Middle frontal gyrus (tissue), 1 donor: ENCODE results near the gene KCNRG.
"Not testable (repeated sequence)": the region's sequence is repeated elsewhere in the genome, so short reads cannot be mapped to it uniquely, and the experiment has no call there.

ENCODE experiments used
- DNase-seq: peaks from one replicate; pipeline ENCODE4 v3.0.0-alpha.2; 2015; ENCODE audit warnings: low spot score; ENCODE audit errors: extremely low spot score

KCNRG gene

GRCh38 chr13:50015258-50015657, at the start of gene KCNRG:
TSS of gene KCNRG (plus strand) at chr13:50015444. CDS start at chr13:50015494, 50 bp downstream.
- DNase-seq: no peak

GRCh38 chr13:49967456-49967855, 47.8 kb upstream of the KCNRG start:
- DNase-seq: no peak

- DNase-seq: no peak
Measured at GRCh38 chr13:49972709-49973108, 42.5 kb upstream of the KCNRG start.

GRCh38 chr13:49975826-49976225, 39.4 kb upstream of the KCNRG start:
- DNase-seq: no peak

GRCh38 chr13:49976314-49977258, 38.7 kb upstream of the KCNRG start:
- DNase-seq: no peak

- no peak for DNase-seq
Measured at GRCh38 chr13:49977992-49978391, 37.3 kb upstream of the KCNRG start.

- no peak for DNase-seq
Measured at GRCh38 chr13:49980266-49980665, 35.0 kb upstream of the KCNRG start.

GRCh38 chr13:49985129-49985528, 30.1 kb upstream of the KCNRG start:
- no peak for DNase-seq

- DNase-seq: no peak
Measured at GRCh38 chr13:49986471-49986870, 28.8 kb upstream of the KCNRG start.

- DNase-seq: not testable (repeated sequence)
Measured at GRCh38 chr13:49990612-49991011, 24.6 kb upstream of the KCNRG start.

GRCh38 chr13:49993111-49993510, 22.1 kb upstream of the KCNRG start:
- DNase-seq: no peak

GRCh38 chr13:49993666-49994065, 21.6 kb upstream of the KCNRG start:
- no peak for DNase-seq

GRCh38 chr13:49995625-49996101, 19.6 kb upstream of the KCNRG start:
- no peak for DNase-seq

- DNase-seq: peak; percentile 73
Measured at GRCh38 chr13:49996161-49996915, 18.9 kb upstream of the KCNRG start.

- DNase-seq: peak; percentile 88
Measured at GRCh38 chr13:49996951-49997895, 18.0 kb upstream of the KCNRG start, which contains the start of gene TRIM13. TSS of gene TRIM13 (plus strand) at chr13:49997042. CDS start at chr13:50011941, 14,899 bp downstream.

- DNase-seq: no peak
Measured at GRCh38 chr13:49997955-49998354, 17.3 kb upstream of the KCNRG start.

GRCh38 chr13:49998714-49999624, 16.3 kb upstream of the KCNRG start:
- DNase-seq: no peak

- no peak for DNase-seq
Measured at GRCh38 chr13:50001287-50001686, 14.0 kb upstream of the KCNRG start.

- DNase-seq: no peak
Measured at GRCh38 chr13:50006426-50007135, 8.7 kb upstream of the KCNRG start.
